Calu3 (cell line): ENCODE data around the gene PBLD. TPM values are rescaled to one million over a fixed set of nuclear protein-coding genes. Genes with fewer than 3 reads are reported as not detected.
"Not testable (repeated sequence)": the region's sequence is repeated elsewhere in the genome, so short reads cannot be mapped to it uniquely, and the experiment has no call there.

Experiments
- BruUV-seq: library from RNA; stranded (reverse); fragments of 400-500 nt; replicated peaks from 2 replicates; lab custom pipeline; 2021; lab: Mats Ljungman, UMichigan
- CTCF ChIA-PET: fragments of 300-600 bp; sonication (Branson Sonifier 250); formaldehyde crosslinking; loops from one replicate; lab custom pipeline; 2022; ENCODE audit warnings: antibody characterized with exemption; lab: Charles Lee
- DNase-seq: peaks from one replicate; pipeline ENCODE4 v3.0.0; 2022
- H3K27ac Mint-ChIP-seq: one replicate; pipeline ENCODE4 v1.8.0; 2022; ENCODE audit warnings: mixed read lengths; ENCODE audit not compliant: unreplicated experiment
- H3K27me3 Mint-ChIP-seq: one replicate; pipeline ENCODE4 v1.8.0; 2022; ENCODE audit warnings: mixed read lengths; ENCODE audit not compliant: unreplicated experiment
- H3K36me3 Mint-ChIP-seq: one replicate; pipeline ENCODE4 v1.8.0; 2022; ENCODE audit warnings: mild to moderate bottlenecking, moderate library complexity, mixed read lengths; ENCODE audit not compliant: insufficient read depth, unreplicated experiment
- H3K4me1 Mint-ChIP-seq: one replicate; pipeline ENCODE4 v1.8.0; 2022; ENCODE audit warnings: mild to moderate bottlenecking, low read depth, mixed read lengths; ENCODE audit not compliant: unreplicated experiment
- H3K4me3 Mint-ChIP-seq: one replicate; pipeline ENCODE4 v1.8.0; 2022; ENCODE audit warnings: mild to moderate bottlenecking, low read depth, moderate library complexity, mixed read lengths; ENCODE audit not compliant: unreplicated experiment
- H3K9me3 Mint-ChIP-seq: one replicate; pipeline ENCODE4 v1.8.0; 2022; ENCODE audit warnings: low read depth, mixed read lengths; ENCODE audit not compliant: unreplicated experiment
- CTCF ChIP-seq: fragments of 200-600 bp; IDR thresholded peaks from one replicate; pipeline ENCODE4 v1.8.0; 2022; ENCODE audit warnings: antibody characterized with exemption; ENCODE audit not compliant: unreplicated experiment
- intact Hi-C: fragments of 100-400 bp; cut with micrococcal nuclease; formaldehyde crosslinking; loops from one replicate; pipeline ENCODE4 v1.10.0; 2022; ENCODE audit not compliant: unreplicated experiment
- total RNA-seq: library from RNA; stranded (reverse); gene quantifications from 2 replicates; pipeline ENCODE4 v1.2.3, GENCODE V29; 2022

Gene PBLD
- total RNA-seq, 1 experiment from 2014 or later: 8.9 TPM

GRCh38 chr10:68249297-68249696 is 83.4 kb downstream of the PBLD start:
- TF ChIP-seq CTCF: no peak
- Mint-ChIP-seq H3K9me3 (no peaks in the 10 kb centered on the region), H3K27ac (no peak overlapping the region), H3K4me3 (no peak overlapping the region), H3K36me3 (no peaks in the 10 kb centered on the region), H3K27me3 (peaks cover 44% of the 10 kb centered on the region), H3K4me1 (no peaks in the 10 kb centered on the region)
- DNase-seq: no peak
- no TSS peak for BruUV-seq
- intact Hi-C loops: no loop called here
- CTCF ChIA-PET: no interaction called here

GRCh38 chr10:68247931-68248330 is 84.8 kb downstream of the PBLD start:
- intact Hi-C loops: no loop called here
- no peaks in the 10 kb centered on the region for H3K4me1 Mint-ChIP-seq
- peaks cover 52% of the 10 kb centered on the region for H3K27me3 Mint-ChIP-seq
- CTCF ChIA-PET: no interaction called here
- no peak overlapping the region for H3K4me3 Mint-ChIP-seq
- no peaks in the 10 kb centered on the region for H3K9me3 Mint-ChIP-seq
- no peak for DNase-seq
- H3K36me3 Mint-ChIP-seq: no peaks in the 10 kb centered on the region
- no TSS peak for BruUV-seq
- H3K27ac Mint-ChIP-seq: no peak overlapping the region
- no peak for TF ChIP-seq CTCF

- H3K27me3 Mint-ChIP-seq: peaks cover 43% of the 10 kb centered on the region
- H3K27ac Mint-ChIP-seq, H3K36me3 Mint-ChIP-seq, intact Hi-C loops, H3K4me3 Mint-ChIP-seq, H3K9me3 Mint-ChIP-seq, BruUV-seq, DNase-seq, CTCF ChIA-PET, H3K4me1 Mint-ChIP-seq: not testable (repeated sequence)
Measured at GRCh38 chr10:68246397-68246796, 86.3 kb downstream of the PBLD start.

- TF ChIP-seq CTCF: no peak
- H3K9me3 Mint-ChIP-seq: no peaks in the 10 kb centered on the region
- intact Hi-C loops: no loop called here
- no peak for DNase-seq
- peaks cover 26% of the 10 kb centered on the region for H3K27me3 Mint-ChIP-seq
- H3K4me3 Mint-ChIP-seq: no peak overlapping the region
- H3K27ac Mint-ChIP-seq: no peak overlapping the region
- H3K36me3 Mint-ChIP-seq: no peaks in the 10 kb centered on the region
- no TSS peak for BruUV-seq
- CTCF ChIA-PET: interaction anchor here (0.6 kb wide), 1 partner anchor 401 kb away, joined by 4 read pairs; no protein-coding TSS in a partner anchor
- H3K4me1 Mint-ChIP-seq: no peaks in the 10 kb centered on the region
Measured at GRCh38 chr10:68242051-68242450, 90.7 kb downstream of the PBLD start.

GRCh38 chr10:68239596-68240150 is 93.1 kb downstream of the PBLD start:
- no TSS peak for BruUV-seq
- no peak overlapping the region for H3K4me3 Mint-ChIP-seq
- intact Hi-C loops: no loop called here

More at GRCh38 chr10:68239596-68240150, 93.1 kb downstream of the PBLD start:
- no peak overlapping the region for H3K27ac Mint-ChIP-seq
- no peak for TF ChIP-seq CTCF
- DNase-seq: no peak
- no peaks in the 10 kb centered on the region for H3K9me3 Mint-ChIP-seq
- H3K27me3 Mint-ChIP-seq: peaks cover 24% of the 10 kb centered on the region
- CTCF ChIA-PET: no interaction called here
- no peaks in the 10 kb centered on the region for H3K36me3 Mint-ChIP-seq
- no peaks in the 10 kb centered on the region for H3K4me1 Mint-ChIP-seq
